ENCODE measurements around the gene GPM6B.
"Not testable (repeated sequence)": the region's sequence is repeated elsewhere in the genome, so short reads cannot be mapped to it uniquely, and the experiment has no call there.

The GPM6B gene

DNA sequence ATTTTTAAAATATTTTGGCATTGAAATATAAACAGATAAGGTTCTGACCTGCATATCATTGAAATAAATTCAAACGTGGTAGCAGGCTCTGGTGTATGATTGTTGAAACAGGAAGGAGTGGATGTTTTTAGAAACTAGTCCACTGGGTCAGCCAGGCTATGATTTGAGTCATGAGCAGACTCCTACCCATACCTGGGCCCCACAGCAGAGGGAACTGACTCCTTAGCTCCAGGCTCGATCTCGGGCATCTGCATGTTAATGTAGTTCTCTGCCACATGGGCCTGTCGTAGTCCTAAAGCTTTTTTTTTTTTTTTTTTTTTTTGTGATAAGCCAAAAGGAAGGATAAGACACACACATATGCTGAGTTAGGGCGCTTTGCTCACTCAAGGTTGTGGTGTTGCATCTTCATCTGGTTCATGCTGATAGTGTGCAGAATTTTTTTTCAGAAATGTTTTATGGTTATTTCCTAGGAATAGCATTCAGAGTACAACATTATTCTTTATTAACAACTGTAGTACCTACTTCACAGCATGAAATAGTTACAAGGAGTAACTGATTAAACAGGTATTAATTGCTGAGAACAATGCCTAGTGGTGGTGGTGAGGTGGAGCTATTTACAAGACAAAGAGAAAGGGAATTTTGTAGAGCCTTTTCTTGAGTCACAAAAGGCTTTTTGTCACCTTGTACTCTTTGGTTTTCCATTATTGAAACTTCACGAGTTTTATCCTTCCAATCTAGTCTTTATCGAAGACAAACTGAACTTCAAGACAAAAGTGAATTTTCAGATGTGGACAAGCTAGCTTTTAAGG is 55.1 kb downstream of the GPM6B start:
- peak; percentile 60 for DNase-seq

DNA sequence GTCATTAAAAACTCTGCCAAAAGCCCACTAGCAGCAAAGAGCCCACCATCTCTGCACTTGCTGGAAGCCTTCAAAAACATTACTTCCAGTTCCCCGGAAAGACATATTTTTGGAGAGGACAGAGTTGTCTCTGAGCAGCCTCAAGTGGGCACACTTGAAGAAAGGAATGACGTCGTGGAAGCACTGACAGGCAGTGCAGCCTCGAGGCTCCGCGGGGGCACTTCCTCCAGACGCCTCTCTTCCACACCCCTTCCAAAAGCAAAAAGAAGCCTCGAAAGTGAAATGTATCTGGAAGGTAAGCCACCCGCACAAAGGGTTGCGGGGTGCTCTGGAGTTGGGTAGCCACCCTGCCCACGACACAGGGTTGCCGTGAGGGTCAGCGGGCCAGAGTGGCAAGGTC is 56.5 kb downstream of the GPM6B start:
- no peak for DNase-seq

DNA sequence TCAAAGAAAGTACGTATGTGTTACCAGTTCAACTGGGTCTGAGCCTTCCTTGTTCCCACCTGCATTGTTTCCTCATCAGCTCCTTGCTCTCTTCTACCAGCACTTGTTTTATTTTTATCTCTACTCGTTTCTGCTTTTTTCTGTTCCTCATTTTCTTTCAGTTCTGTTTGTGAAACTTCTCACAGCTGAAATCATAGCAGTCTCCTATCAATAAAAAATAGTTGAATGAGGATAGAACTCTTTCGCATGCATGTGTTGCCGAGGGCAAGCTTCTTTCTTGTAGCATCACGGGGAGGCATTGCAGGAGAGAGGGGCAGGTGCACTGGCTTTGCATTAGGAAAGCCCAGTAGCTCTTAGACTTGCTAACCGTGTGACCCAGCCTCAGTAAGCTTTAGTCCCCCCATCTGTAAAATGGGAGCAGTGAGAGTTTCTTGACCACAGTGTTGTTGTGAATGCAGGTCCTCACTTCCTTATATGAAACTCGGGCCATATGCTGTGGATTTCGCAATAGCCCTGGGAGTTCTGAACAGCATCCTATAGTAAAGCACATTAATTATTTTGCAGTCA is 57.7 kb downstream of the GPM6B start:
- peak; percentile 16 for DNase-seq

DNA sequence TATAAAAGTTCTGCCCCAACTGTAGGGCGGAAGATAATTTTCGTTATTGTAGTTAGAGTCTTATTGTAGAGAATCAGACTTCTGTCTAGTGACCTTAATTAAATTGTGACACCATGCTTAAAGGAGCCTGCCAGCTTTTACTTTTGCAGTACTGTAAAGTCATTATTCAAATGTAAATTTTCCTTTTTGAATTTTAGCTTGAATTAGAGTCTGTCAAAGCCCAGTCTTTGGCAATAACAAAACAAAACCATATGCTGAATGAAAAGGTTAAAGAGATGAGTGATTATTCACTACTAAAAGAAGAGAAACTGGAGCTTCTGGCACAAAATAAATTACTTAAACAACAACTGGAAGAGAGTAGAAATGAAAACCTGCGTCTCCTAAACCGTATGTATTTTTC is 60.5 kb downstream of the GPM6B start:
- no peak for DNase-seq

DNA sequence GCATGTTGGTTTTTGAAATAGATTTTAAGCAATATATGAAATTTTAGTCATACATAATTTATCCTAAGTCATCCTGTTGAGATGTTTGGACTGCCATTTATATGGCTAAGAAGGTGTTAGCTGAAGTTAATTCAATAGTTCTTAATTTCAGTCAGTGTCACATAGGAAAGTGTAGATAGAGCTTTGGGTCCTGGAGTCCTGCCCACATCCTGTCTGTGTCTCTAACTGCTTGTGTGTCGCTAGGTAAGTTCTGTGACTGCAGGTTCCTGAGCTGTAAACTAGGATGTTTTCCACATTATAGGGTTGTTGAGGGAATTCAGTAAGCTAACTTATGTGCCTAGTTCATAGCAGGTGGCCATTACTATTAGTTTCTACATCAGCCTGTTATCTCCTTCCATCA is 61.6 kb downstream of the GPM6B start:
- DNase-seq: no peak

DNA sequence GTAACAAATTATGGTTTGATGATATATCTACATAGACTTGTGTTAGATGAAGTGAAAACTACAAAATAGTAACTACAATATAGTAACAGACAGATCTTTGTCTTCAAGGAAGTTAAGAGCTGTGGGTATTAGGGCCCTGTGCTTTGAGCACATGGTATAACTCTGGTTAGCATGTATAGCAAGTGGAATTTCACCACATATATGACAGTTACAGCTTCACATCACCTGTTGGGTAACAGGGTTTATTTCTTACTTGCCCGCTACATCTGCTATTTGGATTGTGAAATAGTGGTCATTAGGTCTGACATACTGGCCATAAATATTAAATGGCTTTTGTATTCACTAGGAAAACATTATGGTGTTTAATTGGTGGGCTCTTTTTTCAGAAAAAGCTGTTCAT is 62.1 kb downstream of the GPM6B start:
- peak; percentile 32 for DNase-seq

DNA sequence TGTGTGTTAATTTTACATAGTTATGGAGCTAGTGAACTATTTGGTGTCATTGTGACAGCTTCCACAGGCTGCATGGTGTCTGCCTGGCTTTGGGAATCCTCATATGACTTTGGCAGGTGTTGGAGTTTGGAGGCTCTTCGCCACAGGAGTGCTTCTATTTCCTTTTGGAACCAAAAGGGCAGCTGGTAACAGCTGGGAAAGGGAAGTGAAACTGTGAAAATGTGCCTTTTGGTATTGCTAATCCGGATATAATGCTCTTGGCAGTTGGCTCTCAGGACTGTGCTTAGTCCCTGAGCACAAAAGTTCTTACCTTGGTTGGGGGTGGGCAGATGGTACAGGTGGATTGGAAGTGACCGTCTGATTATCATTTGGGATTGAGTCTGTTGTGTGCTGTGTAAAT is 64.2 kb downstream of the GPM6B start:
- DNase-seq: no peak

DNA sequence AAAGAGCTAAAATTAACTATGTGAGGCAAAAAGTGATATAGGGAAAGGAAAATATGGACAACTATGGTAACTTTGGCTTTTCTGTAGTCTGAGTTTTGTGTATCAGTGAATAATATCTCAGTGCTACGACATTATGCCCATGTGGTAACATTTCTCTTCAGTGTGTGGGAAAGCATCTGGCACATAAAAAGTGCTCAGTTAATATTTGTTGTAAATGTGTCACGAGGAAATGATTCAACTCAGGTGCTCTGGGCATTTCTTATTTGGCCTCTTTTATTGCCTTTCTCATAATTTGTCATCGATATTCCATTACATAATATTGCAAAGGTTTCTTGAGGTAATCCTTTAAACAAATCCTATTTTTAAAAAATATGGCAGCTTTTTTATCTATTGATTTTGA is 64.8 kb downstream of the GPM6B start:
- DNase-seq: no peak

DNA sequence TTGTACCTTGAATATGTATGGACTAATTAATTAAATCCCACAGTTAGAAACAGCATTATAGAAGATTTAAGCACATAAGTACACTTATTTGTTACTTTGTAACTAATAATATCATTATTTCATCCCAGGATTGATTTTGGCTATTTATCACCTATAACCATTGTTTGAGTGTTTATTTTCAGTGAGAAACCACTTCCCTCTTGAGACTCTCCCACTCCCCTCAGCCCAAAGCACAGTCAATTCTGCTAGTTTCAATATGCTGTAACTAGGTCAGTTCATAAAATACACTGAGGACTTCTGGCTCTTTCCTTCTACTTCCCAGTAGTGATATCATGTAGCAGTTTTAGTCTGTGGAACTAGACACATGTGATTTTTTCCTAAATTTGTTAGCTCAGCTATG is 66.1 kb downstream of the GPM6B start:
- DNase-seq: no peak

DNA sequence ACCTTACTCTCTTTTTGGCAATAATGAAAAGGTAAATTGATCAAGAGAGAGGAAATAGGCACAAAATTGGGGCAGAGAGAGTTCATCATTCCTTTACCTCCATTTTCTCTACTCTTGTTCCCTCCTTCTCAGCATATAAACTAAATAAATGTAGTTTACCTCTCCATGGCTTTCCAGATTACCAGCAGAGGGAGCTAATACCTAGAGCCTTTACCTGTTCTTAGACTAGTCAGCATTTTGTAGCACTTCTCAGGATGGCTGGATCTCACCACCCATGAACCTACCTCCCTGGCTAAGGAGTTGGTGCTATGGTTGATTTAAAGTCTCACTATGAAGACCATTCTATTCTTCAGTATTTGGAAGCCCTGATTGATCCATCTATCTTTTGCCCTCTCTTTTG is 66.7 kb downstream of the GPM6B start:
- peak; percentile 67 for DNase-seq

DNA sequence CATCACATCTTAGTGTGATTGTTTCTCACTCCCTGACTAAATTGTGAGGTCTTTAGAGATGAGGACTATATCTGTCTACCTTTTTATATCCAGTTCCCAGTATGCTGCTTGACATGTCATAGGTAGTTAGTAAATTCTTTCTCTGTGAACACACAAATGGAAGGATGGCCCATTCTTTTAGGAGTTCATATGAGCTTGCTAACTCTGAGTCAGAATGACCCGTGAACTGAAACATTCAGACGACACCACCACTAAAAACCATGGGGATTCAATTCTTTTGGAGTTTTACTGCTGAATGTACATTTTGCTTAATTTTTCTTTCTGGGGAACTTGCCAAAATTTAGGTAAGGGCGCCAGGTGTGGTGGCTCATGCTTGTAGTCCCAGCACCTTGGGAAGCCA is 68.4 kb downstream of the GPM6B start:
- DNase-seq: no peak

DNA sequence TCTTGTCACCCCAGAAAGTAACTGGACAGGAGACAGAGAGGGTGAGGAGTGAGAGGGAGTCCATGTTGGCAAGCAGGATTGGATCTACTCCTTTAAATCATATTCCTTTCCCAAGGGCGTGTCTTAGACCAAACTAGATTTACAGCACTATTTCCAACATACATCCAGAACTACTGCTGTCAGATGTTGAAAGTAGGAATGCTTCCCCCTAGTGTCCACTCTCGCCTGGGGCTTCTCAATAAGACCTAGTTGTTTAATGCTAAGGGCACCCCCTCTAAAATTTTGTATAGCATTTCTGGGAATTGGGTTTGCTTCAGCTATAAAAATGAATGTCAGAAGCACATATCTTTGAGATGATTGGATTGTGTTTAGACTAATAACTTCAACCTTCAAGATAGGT is 69.1 kb downstream of the GPM6B start:
- DNase-seq: peak; percentile 69

DNA sequence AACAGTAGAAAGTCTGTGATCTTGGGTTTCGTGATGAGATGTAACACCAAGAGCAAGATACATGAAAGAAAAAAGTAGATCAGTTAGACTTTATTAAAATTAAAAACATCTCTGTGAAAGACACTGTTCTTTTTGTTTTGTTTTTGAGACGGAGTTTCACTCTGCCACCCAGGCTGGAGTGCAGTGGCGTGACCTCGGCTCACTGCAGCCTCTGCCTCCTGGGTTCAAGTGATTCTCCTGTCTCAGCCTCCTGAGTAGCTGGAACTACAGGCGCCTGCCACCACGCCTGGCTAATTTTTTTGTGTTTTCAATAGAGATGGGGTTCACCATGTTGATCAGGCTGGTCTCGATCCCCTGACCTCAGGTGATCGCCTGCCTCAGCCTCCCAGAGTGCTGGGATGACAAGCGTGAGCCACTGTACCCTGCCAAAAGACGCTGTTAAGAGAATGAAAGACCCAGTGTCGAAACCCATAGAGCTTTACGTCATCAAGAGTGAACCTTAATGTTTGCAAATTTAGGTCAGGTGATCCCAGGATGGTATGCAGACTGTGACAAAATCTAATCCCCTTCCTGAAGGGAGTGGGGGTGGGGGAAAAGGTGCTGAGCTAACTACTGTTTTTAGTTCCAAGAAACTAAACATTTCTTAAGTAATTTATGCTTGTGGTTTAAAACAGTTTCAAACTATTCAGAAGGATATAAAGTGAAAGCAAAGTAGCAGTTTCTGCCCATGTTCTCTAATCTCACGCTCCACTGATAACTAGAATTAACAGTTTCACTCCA is 74.3 kb downstream of the GPM6B start:
- DNase-seq: peak; percentile 65

DNA sequence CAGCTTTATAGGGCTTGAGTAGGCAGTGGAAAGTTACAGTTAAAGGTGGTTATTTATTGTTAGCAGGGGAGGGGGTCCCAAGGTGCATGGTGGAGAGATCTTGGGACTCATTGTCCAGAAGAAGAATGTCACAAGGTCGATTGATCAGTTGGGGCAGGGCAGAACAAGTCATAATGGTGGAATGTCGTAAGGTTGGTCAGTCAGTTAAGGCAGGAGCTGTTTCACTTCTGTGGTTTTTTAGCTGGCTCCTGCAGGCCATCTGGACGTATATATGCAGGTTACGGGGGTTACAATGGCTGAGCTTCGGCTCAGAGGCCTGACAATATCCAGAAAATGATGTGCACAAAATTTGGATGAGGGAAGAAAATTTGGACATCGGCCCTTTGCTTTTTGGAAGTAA is 75.2 kb downstream of the GPM6B start:
- DNase-seq: no peak

DNA sequence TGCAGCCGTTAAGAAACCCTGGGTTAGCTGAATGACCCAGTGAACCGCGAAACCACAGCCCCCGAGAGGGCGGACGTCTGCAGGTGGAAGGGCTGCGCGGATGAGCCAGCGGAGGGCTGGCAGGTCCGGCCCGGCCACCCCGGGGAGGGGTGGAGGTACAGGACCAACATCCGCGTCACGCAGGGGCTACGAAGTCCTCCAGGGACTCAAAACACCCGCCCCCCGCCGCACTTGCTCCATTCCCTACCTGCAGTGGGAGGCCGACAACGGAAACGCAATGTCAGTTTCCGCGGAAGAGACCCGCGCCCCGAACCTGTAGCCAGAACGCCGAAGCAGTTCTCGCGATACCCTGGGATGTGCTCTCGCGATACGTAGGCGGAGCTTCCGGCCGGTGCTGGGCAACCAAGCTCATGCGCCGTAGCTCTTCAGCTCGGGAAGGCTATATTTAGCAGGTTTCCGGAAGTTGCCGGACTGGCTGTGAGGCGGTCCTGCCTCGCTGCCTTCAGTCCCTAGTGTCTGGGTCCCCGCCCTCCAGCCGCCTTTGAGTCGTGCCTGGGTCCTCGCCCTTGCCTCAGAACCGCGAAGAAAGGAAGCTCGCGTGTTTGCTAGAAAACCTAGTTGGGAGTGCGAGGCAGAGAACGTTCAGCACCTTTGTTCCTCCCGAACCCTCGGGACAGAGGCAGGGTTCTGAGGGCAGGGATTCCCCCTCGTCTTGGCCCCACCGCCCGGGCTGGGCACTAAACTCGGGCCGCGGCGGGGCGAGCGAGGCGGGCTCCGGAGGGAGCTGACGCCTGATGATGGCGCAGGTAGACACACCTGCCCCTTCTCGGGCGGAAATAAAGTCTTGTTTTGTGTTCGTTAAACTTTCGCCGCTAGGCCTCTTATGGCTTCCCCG is 82.4 kb downstream of the GPM6B start, which contains the start of the genes OFD1 and TRAPPC2:
Gene OFD1 (plus strand): TSS at position 471 of the 895 bp plus-strand sequence. CDS start 324 bp downstream, at position 795.
Gene TRAPPC2 (minus strand): TSS at position 343 of the 895 bp plus-strand sequence. CDS start 14,657 bp downstream, outside the sequence.
- DNase-seq: peak; percentile 96

DNA sequence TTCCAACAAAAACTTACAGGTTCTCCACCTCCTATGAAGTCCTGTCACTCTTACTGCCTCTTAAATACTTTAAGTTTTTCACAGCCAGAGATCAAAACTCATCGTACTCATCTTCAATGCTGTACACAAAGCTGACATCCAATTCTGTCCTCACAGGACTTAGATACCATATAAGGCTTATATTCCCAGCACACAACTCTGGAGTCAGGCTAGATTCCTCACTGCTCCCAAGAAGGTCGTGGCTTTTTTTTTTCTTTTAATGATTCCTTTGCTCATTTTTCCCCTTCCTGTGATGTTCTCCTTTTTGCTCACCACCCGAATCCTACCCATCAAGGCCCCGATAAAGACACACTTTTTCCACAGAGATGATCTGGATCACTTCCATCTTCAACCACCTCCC is 83.4 kb downstream of the GPM6B start:
- no peak for DNase-seq

DNA sequence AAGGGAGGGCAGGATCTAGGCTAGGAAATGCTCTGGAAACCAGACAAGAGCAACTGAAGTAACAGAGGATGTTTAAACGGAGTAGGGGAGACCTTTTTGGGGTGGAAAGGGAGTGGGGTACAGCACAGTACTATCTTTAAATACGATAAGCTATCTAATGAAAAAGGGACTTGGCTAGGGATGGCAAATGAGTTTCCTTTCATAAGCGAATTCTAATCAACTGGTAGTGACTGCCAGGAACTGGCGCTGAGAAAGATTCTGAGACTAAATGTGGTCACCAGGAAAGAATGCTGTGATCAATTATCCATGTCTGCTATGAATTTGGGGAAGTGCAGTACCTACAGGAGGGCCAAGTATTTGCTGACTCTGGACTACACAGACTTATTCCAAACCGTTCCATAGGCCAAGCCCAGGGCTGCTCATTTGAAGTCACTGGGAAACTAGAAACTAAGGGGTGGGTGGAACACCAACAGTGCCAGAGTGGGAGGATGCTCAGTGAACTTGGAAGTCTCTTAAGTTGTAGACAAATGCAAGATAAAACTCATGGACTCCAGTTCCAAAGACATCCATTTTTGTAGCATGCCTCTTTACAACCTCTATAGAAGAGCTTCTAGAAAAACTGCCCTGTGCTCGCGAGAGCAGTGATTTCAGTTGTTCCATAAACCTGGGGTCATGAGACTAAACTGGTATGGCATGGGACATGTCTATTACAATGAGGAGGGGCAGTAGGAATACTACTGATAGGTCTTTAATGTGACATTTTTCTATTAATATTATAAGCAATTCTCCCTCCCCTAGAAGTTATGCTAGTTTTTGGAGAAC is 84.4 kb downstream of the GPM6B start:
- DNase-seq: no peak

DNA sequence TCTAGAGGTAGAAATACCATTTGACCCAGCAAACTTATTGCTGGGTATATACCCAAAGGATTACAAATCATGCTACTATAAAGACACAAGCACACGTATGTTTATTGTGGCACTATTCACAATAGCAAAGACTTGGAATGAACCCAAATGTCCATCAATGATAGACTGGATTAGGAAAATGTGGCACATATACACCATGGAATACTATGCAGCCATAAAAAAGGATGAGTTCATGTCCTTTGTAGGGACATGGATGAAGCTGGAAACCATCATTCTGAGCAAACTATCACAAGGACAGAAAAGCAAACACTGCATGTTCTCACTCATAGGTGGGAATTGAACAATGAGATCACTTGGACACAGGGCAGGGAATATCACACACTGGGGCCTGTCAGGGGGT is 86.4 kb downstream of the GPM6B start:
- not testable (repeated sequence) for DNase-seq

DNA sequence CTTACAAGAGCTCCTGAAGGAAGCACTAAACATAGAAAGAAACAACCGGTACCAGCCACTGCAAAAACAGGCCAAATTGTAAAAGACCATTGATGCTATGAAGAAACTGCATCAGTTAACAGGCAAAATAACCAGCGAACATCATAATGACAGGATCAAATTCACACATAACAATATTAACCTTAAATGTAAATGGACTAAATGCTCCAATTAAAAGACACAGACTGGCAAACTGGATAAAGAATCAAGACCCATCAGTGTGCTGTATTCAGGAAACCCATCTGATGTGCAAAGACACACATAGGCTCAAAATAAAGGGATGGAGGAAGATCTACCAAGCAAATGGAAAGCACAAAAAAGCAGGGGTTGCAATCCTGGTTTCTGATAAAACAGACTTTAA is 90.3 kb downstream of the GPM6B start:
- not testable (repeated sequence) for DNase-seq

DNA sequence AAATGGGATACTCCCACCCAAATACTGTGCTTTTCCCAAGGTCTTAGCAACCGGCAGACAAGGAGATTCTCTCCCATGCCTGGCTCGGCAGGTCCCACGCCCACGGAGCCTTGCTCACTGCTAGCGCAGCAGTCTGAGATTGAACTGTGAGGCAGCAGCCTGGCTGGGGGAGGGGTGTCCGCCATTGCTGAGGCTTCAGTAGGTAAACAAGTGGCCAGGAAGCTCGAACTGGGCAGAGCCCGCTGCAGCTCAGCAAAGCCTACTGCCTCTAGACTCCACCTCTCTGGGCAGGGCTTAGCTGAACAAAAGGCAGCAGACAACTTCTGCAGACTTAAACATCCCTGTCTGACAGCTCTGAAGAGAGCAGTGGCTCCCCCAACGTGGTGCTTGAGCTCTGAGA is 92.0 kb downstream of the GPM6B start:
- not testable (repeated sequence) for DNase-seq

DNA sequence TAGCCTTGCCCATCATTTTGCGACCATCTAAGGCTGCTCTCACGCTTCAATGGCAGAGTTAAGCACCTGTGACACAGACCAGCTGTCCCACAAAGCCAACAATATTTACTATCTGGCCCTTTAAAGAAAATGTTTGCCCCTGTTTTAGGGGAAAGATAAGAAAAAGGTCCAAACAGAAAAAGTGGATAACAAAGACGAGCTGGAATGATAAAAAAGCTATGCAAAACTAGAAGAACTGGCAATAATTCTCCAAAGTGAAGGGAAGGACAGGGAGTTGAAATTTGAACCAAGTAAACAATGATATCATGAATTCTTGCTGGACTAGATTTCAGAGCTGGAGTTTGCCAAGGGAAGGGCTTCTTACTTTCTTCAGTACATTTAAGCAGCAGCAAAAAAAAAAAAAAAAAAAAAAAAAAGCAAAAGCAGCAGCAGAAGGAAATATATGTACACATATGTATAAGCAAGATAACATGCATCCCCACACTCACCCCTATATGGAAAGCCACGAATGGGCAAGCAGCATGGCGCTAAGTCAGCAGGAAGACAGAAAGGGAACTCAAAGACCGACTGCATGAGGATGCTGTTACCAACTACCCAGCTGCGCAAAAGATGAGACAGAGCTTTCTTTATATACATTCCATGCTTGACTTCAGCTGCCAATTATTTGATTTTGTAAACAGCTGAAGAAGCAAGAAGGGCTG is 94.9 kb downstream of the GPM6B start:
- peak; percentile 74 for DNase-seq

All from hematopoietic multipotent progenitor cell treated with erythropoietin and hydrocortisone succinate and interleukin-3 and kit ligand, for 6 days (in vitro differentiated cells).